OCI-LY3 (cell line): ENCODE data around the gene CHN2.

Experiments used
- H2AFZ ChIP-seq: fragments of 200-600, 300-600 bp; shearing (Covaris generic); 2 replicates; pipeline ENCODE4 v1.6.0; 2014; ENCODE audit warnings: antibody characterized with exemption, low read depth, low read length
- H3K27ac ChIP-seq: fragments of 200-600, 300-600 bp; sonication (generic); 2 replicates; pipeline ENCODE4 v1.5.1; 2014; ENCODE audit warnings: mild to moderate bottlenecking, low read length, moderate library complexity, mixed read lengths
- H3K27me3 ChIP-seq: fragments of 200-600, 300-600 bp; sonication (generic); 2 replicates; pipeline ENCODE4 v1.6.1; 2014; ENCODE audit warnings: low read depth, low read length, mixed read lengths
- H3K36me3 ChIP-seq: fragments of 200-600, 300-600 bp; sonication (generic); replicated peaks from 2 replicates; pipeline ENCODE3; 2014; ENCODE audit warnings: low read depth, low read length, mixed read lengths
- H3K4me1 ChIP-seq: fragments of 300-600, 200-600 bp; sonication (generic); 2 replicates; pipeline ENCODE4 v1.6.1; 2014; ENCODE audit warnings: low read length, mixed read lengths
- H3K4me2 ChIP-seq: fragments of 200-600, 300-600 bp; sonication (generic); 2 replicates; pipeline ENCODE4 v1.6.1; 2014; ENCODE audit warnings: low read length, mixed read lengths
- H3K4me3 ChIP-seq: fragments of 300-600, 200-600 bp; sonication (generic); 2 replicates; pipeline ENCODE4 v1.5.1; 2014; ENCODE audit warnings: antibody characterized with exemption, mild to moderate bottlenecking, low read length, moderate library complexity
- H3K79me2 ChIP-seq: fragments of 300-600, 200-600 bp; shearing (Covaris generic); 2 replicates; pipeline ENCODE4 v1.6.1; 2014; ENCODE audit warnings: mild to moderate bottlenecking, low read length, mixed read lengths
- H3K9ac ChIP-seq: fragments of 300-600, 200-600 bp; shearing (Covaris generic); 2 replicates; pipeline ENCODE4 v1.6.0; 2014; ENCODE audit warnings: mild to moderate bottlenecking, low read length, moderate library complexity
- H3K9me3 ChIP-seq: fragments of 200-600, 300-600 bp; shearing (Covaris generic); 2 replicates; pipeline ENCODE4 v1.6.1; 2014; ENCODE audit warnings: low read length, mixed read lengths; ENCODE audit not compliant: insufficient read depth
- H4K20me1 ChIP-seq: fragments of 200-600, 300-600 bp; sonication (generic); 2 replicates; pipeline ENCODE4 v1.6.1; 2016; ENCODE audit warnings: low read length, mixed read lengths; ENCODE audit not compliant: insufficient read depth
- CTCF ChIP-seq: fragments of 200-600, 300-600 bp; sonication (generic); IDR thresholded peaks from 2 replicates; pipeline ENCODE4 v1.5.1; 2014; ENCODE audit warnings: antibody characterized with exemption, low read length, low read depth
- EZH2phosphoT487 ChIP-seq: fragments of 200-600 bp; shearing (Covaris generic); IDR thresholded peaks from 2 replicates; pipeline ENCODE4 v1.6.1; 2018; ENCODE audit warnings: antibody characterized with exemption, mixed run types, low read depth

CHN2 gene

GRCh38 chr7:29248713-29249382 lies 54.3 kb downstream of the CHN2 start:
- no peak overlapping the region for H3K27ac ChIP-seq
- peak overlapping the region; percentile 2; the same call in 1 of the 2 replicates for H3K4me2 ChIP-seq
- no peak overlapping the region for H2AFZ ChIP-seq

GRCh38 chr7:29249383-29249750 lies 54.8 kb downstream of the CHN2 start:
- Histone ChIP-seq H3K79me2 (no peaks in the 10 kb centered on the region), H3K27me3 (peaks cover 9% of the 10 kb centered on the region; the same call in 1 of the 2 replicates), H3K9ac (no peak overlapping the region), H3K4me2 (no peak overlapping the region), H3K36me3 (no peaks in the 10 kb centered on the region), H3K9me3 (no peaks in the 10 kb centered on the region), H3K27ac (no peak overlapping the region), H3K4me1 (peaks cover 14% of the 10 kb centered on the region), H2AFZ (no peak overlapping the region), H3K4me3 (no peak overlapping the region), H4K20me1 (no peaks in the 10 kb centered on the region)
- TF ChIP-seq CTCF (no peak), EZH2phosphoT487 (no peak)

More at GRCh38 chr7:29248713-29249382, 54.3 kb downstream of the CHN2 start:
- no peak overlapping the region for H3K4me3 ChIP-seq
- H4K20me1 ChIP-seq: no peaks in the 10 kb centered on the region
- H3K9me3 ChIP-seq: no peaks in the 10 kb centered on the region
- no peaks in the 10 kb centered on the region for H3K79me2 ChIP-seq
- H3K4me1 ChIP-seq: peaks cover 19% of the 10 kb centered on the region
- no peak overlapping the region for H3K9ac ChIP-seq
- TF ChIP-seq CTCF: no peak
- no peak for TF ChIP-seq EZH2phosphoT487
- no peaks in the 10 kb centered on the region for H3K36me3 ChIP-seq
- peaks cover 10% of the 10 kb centered on the region; the same call in 1 of the 2 replicates for H3K27me3 ChIP-seq

- no peak for TF ChIP-seq CTCF
- TF ChIP-seq EZH2phosphoT487: no peak
- no peaks in the 10 kb centered on the region for H3K9me3 ChIP-seq
- H3K36me3 ChIP-seq: no peaks in the 10 kb centered on the region
- H3K4me3 ChIP-seq: no peak overlapping the region
- H3K4me1 ChIP-seq: peaks cover 12% of the 10 kb centered on the region
- no peaks in the 10 kb centered on the region for H3K79me2 ChIP-seq
- no peaks in the 10 kb centered on the region for H4K20me1 ChIP-seq
- H3K9ac ChIP-seq: no peak overlapping the region
- no peak overlapping the region for H3K27ac ChIP-seq
- H2AFZ ChIP-seq: no peak overlapping the region
- peaks cover 9% of the 10 kb centered on the region; the same call in 1 of the 2 replicates for H3K27me3 ChIP-seq
- no peak overlapping the region for H3K4me2 ChIP-seq
Observed at GRCh38 chr7:29249860-29250259, 55.3 kb downstream of the CHN2 start.

GRCh38 chr7:29253225-29253624 lies 58.6 kb downstream of the CHN2 start:
- Histone ChIP-seq H3K27ac (no peak overlapping the region), H3K4me2 (no peak overlapping the region), H3K36me3 (no peaks in the 10 kb centered on the region), H3K4me3 (no peak overlapping the region), H3K4me1 (peaks cover 10% of the 10 kb centered on the region), H3K9ac (no peak overlapping the region), H2AFZ (no peak overlapping the region), H3K27me3 (peaks cover 6% of the 10 kb centered on the region; the same call in 1 of the 2 replicates), H3K9me3 (no peaks in the 10 kb centered on the region), H3K79me2 (no peaks in the 10 kb centered on the region), H4K20me1 (no peaks in the 10 kb centered on the region)
- no peak for TF ChIP-seq CTCF
- no peak for TF ChIP-seq EZH2phosphoT487
